Osteoblast (primary cell): ENCODE data around the gene TSTD2. TPM values are rescaled to one million over a fixed set of nuclear protein-coding genes. Genes with fewer than 3 reads are reported as not detected.
"Not testable (repeated sequence)": the region's sequence is repeated elsewhere in the genome, so short reads cannot be mapped to it uniquely, and the experiment has no call there.

Experiments
- DNase-seq: peaks from one replicate; pipeline ENCODE4 v3.0.0; 2011; ENCODE audit warnings: low spot score, mixed read lengths; ENCODE audit not compliant: insufficient read length; ENCODE audit errors: missing footprints
- H2AFZ ChIP-seq: 2 replicates; pipeline ENCODE4 v1.6.0; 2011; ENCODE audit warnings: mild to moderate bottlenecking, low read length
- H3K27ac ChIP-seq: 2 replicates; pipeline ENCODE4 v1.5.1; 2011; ENCODE audit warnings: mild to moderate bottlenecking, low read depth, low read length, moderate library complexity
- H3K27me3 ChIP-seq: 2 replicates; pipeline ENCODE4 v1.6.0; 2012; ENCODE audit warnings: mild to moderate bottlenecking, control low read depth, inconsistent platforms, low read length, moderate library complexity; ENCODE audit not compliant: insufficient read depth
- H3K36me3 ChIP-seq: 2 replicates; pipeline ENCODE4 v1.5.1; 2011; ENCODE audit warnings: mild to moderate bottlenecking, low read length, control low read depth, moderate library complexity; ENCODE audit not compliant: insufficient read depth
- H3K4me1 ChIP-seq: 2 replicates; pipeline ENCODE4 v1.5.1; 2011; ENCODE audit warnings: mild to moderate bottlenecking, low read length, control low read depth, moderate library complexity; ENCODE audit not compliant: insufficient read depth
- H3K4me2 ChIP-seq: 2 replicates; pipeline ENCODE4 v1.6.0; 2011; ENCODE audit warnings: mild to moderate bottlenecking, low read length; ENCODE audit not compliant: insufficient read depth
- H3K4me3 ChIP-seq: fragments of 200-600 bp; sonication (generic); 3 replicates; pipeline ENCODE4 v1.5.1; 2012; ENCODE audit warnings: mild to moderate bottlenecking, low read length, inconsistent platforms; ENCODE audit not compliant: insufficient read depth
- H3K79me2 ChIP-seq: 2 replicates; pipeline ENCODE4 v1.6.0; 2012; ENCODE audit warnings: mild to moderate bottlenecking, low read length, control low read depth, inconsistent platforms; ENCODE audit not compliant: insufficient read depth
- H3K9me3 ChIP-seq: 2 replicates; pipeline ENCODE4 v1.5.1; 2011; ENCODE audit warnings: low read depth, low read length, control low read depth
- H4K20me1 ChIP-seq: 2 replicates; pipeline ENCODE4 v1.6.0; 2012; ENCODE audit warnings: mild to moderate bottlenecking, low read length, control low read depth; ENCODE audit not compliant: insufficient read depth
- total RNA-seq: library from RNA; depleted of rRNA; stranded (reverse); fragments of >200 nt; gene quantifications from 2 replicates; pipeline ENCODE4 v1.2.3, GENCODE V29; 2012
- TF ChIP-seq, protein P1 (sequence below): IDR thresholded peaks from 2 replicates; pipeline ENCODE4 v1.5.1; 2011; ENCODE audit warnings: mild to moderate bottlenecking, low read depth, low read length, moderate library complexity; ENCODE audit errors: extremely low read depth

The TSTD2 gene
- total RNA-seq, 1 donor, result 16.3 TPM

DNA sequence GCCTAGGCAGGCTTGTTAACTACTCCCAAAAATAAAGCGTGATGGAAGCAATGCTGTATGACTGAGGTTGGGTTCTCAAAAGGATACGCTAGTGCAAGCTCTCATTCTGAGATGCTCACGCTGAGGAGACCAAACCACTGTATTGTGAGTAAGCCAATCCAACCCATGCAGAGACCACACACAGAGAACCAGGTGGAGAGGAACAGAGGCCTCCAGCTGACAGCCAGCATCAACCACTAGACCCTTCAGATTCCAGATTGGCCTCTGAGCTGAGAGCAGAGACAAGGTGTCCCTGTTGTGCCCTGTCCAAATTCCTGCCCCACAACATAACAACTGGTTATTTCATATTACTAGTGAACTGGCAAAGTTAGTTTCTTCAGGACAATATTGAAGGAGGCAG lies 4.5 kb downstream of the TSTD2 start:
- Histone ChIP-seq H3K4me2 (no peak overlapping the region), H3K79me2 (peaks cover 51% of the 10 kb centered on the region), H3K4me1 (peaks cover 8% of the 10 kb centered on the region), H2AFZ (no peak overlapping the region), H4K20me1 (no peaks in the 10 kb centered on the region), H3K27ac (no peak overlapping the region), H3K36me3 (peaks cover 18% of the 10 kb centered on the region), H3K9me3 (no peaks in the 10 kb centered on the region), H3K27me3 (no peaks in the 10 kb centered on the region), H3K4me3 (no peak overlapping the region)
- no peak for DNase-seq
- TF ChIP-seq, protein P1, sequence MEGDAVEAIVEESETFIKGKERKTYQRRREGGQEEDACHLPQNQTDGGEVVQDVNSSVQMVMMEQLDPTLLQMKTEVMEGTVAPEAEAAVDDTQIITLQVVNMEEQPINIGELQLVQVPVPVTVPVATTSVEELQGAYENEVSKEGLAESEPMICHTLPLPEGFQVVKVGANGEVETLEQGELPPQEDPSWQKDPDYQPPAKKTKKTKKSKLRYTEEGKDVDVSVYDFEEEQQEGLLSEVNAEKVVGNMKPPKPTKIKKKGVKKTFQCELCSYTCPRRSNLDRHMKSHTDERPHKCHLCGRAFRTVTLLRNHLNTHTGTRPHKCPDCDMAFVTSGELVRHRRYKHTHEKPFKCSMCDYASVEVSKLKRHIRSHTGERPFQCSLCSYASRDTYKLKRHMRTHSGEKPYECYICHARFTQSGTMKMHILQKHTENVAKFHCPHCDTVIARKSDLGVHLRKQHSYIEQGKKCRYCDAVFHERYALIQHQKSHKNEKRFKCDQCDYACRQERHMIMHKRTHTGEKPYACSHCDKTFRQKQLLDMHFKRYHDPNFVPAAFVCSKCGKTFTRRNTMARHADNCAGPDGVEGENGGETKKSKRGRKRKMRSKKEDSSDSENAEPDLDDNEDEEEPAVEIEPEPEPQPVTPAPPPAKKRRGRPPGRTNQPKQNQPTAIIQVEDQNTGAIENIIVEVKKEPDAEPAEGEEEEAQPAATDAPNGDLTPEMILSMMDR, result no peak

DNA sequence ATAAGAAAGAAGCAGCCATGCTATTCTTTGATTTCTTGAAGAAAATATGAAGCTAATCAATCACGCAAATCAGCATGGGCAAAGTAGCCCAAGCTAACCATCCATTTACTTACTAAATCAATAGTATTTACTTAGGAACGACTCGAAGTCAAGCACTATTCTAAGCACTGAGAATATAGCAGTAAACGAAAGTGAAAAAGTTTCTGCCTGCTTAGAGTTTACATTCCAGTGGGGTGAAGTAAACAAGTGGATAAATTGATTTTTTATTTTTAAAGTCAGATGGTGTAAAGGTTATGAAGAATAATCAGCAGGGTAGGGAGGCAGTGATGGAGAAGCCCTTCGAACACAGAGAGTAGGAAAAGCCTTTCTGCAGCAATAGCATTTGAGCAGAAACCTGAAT lies 5.5 kb downstream of the TSTD2 start:
- Histone ChIP-seq H3K9me3 (no peaks in the 10 kb centered on the region), H3K27ac (no peak overlapping the region), H3K4me1 (peaks cover 8% of the 10 kb centered on the region), H3K36me3 (peaks cover 18% of the 10 kb centered on the region), H3K79me2 (peaks cover 51% of the 10 kb centered on the region), H3K4me3 (no peak overlapping the region), H2AFZ (peak overlapping the region; percentile 39), H4K20me1 (no peaks in the 10 kb centered on the region), H3K27me3 (no peaks in the 10 kb centered on the region), H3K4me2 (peak overlapping the region; percentile 54)
- no peak for DNase-seq
- TF ChIP-seq, protein P1, result no peak

DNA sequence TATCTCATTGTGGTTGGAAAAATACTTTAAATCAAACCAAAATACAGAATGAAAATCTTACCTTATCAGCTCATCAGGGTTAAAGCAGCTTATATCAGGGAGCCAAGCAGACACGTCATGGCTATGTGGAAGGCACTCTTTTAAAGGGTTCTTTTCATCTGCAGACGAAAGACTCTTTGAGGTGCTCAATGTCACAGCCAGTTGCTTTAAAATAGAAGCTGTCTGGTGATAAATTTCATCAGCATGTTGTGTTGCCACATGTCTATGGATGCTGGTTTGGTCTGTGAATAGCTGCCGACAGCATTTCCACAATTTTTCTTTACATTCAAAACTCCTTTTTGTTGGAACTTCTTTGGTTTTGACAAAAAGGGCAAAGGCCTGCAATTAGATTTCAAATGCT lies 7.5 kb downstream of the TSTD2 start:
- no peaks in the 10 kb centered on the region for H3K4me1 ChIP-seq
- TF ChIP-seq, protein P1, result no peak
- H3K27ac ChIP-seq, result no peak overlapping the region
- H3K79me2 ChIP-seq, result peaks cover 35% of the 10 kb centered on the region
- H3K36me3 ChIP-seq, result peaks cover 18% of the 10 kb centered on the region
- no peak for DNase-seq
- H3K9me3 ChIP-seq, result no peaks in the 10 kb centered on the region
- H2AFZ ChIP-seq, result no peak overlapping the region
- no peaks in the 10 kb centered on the region for H4K20me1 ChIP-seq
- no peaks in the 10 kb centered on the region for H3K27me3 ChIP-seq
- no peak overlapping the region for H3K4me3 ChIP-seq
- H3K4me2 ChIP-seq, result no peak overlapping the region

DNA sequence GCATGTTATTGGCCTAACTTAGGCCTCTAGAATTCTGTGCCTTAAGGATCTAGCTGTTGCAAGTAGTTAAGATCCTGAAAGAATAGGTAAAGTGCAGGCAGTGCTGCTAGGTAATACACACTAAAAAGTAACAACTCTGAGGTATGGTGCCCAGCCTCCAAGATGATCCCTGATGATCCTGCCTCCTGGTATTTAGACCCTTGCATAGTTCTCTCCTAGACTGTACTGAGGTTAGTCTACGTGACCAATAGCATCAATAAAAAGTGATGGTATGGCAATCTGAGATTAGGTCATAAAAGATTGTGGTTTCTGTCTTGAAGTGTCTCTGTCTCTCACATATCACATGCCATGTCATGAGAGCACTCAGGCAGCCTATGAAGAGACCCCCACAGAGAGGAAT lies 9.2 kb downstream of the TSTD2 start:
- TF ChIP-seq, protein P1, result no peak
- H3K27ac ChIP-seq, result no peak overlapping the region
- H3K4me1 ChIP-seq, result no peaks in the 10 kb centered on the region
- H3K9me3 ChIP-seq, result no peaks in the 10 kb centered on the region
- H3K4me2 ChIP-seq, result no peak overlapping the region
- H3K27me3 ChIP-seq, result no peaks in the 10 kb centered on the region
- H3K4me3 ChIP-seq, result no peak overlapping the region
- no peak for DNase-seq
- peaks cover 18% of the 10 kb centered on the region for H3K79me2 ChIP-seq
- H2AFZ ChIP-seq, result no peak overlapping the region
- peaks cover 18% of the 10 kb centered on the region for H3K36me3 ChIP-seq
- H4K20me1 ChIP-seq, result no peaks in the 10 kb centered on the region

DNA sequence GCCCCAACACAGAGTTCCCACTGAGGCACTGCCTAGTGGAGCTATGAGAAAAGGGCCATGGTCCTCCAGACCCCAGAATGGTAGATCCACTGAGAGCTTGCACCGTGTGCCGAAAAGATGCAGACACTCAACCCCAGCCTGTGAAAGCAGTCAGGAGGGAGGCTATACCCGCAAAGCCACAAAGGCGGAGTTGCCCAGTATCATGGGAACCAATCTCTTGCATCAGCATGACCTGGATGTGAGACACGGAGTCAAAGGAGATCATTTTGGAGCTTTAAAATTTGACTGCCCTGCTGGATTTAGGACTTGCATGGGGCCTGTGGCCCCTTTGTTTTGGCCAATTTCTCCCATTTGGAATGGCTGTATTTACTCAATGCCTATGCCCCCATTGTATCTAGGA lies 10.7 kb downstream of the TSTD2 start:
- not testable (repeated sequence) for H3K4me2 ChIP-seq, H4K20me1 ChIP-seq, H3K9me3 ChIP-seq, H3K27ac ChIP-seq, H3K4me3 ChIP-seq, H3K27me3 ChIP-seq, H3K4me1 ChIP-seq, H2AFZ ChIP-seq, H3K79me2 ChIP-seq, DNase-seq
- H3K36me3 ChIP-seq, result peaks cover 18% of the 10 kb centered on the region

DNA sequence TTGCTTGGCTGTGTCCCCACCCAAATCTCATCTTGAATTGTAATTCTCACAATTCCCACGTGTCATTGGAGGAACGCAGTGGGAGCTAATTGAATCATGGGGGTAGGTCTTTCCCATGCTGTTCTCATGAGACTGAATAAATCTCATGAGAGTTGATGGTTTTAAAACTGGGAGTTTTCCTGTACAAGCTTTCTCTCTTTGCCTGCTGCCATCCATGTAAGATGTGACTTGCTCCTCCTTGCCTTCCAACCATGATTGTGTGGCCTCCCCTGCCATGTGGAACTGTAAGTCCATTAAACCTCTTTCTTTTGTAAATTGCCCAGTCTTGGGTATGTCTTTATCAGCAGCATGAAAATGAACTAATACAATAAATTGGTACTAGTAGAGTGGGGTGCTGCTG lies 13.1 kb downstream of the TSTD2 start:
- not testable (repeated sequence) for H3K79me2 ChIP-seq, H2AFZ ChIP-seq, H3K9me3 ChIP-seq, H3K27ac ChIP-seq, H3K4me3 ChIP-seq, H3K4me2 ChIP-seq, H3K27me3 ChIP-seq, H4K20me1 ChIP-seq, DNase-seq, H3K4me1 ChIP-seq
- peaks cover 10% of the 10 kb centered on the region for H3K36me3 ChIP-seq
